ENCODE measurements around the gene TBKBP1.

- TF ChIP-seq CTCF (IDR thresholded peaks at IDR 0.05; ENCODE audit: extremely low read depth in 1 of 2, insufficient read depth in 1 of 2, low read depth in 1 of 2, low read length in 2 of 2) (no peak), POLR2A (IDR thresholded peaks at IDR 0.05; ENCODE audit: low read depth, low read length) (no peak), EZH2 (IDR thresholded peaks at IDR 0.05; ENCODE audit: borderline replicate concordance, low read depth, low read length, severe bottlenecking) (no peak), POLR2AphosphoS5 (IDR thresholded peaks at IDR 0.05; ENCODE audit: insufficient read depth, low read depth, low read length) (no peak), MAX (IDR thresholded peaks at IDR 0.05; ENCODE audit: insufficient read depth, insufficient read length) (no peak), FOS (IDR thresholded peaks at IDR 0.05; ENCODE audit: borderline replicate concordance, insufficient read depth, low read length) (no peak), GATA2 (IDR thresholded peaks at IDR 0.05; ENCODE audit: insufficient read depth, insufficient read length, low read depth, low read length) (no peak), MYC (IDR thresholded peaks at IDR 0.05; ENCODE audit: low read depth, low read length) (no peak), JUN (IDR thresholded peaks at IDR 0.05; ENCODE audit: borderline replicate concordance, insufficient read depth, insufficient read length, low read depth) (no peak)
These were observed 5.5 kb downstream of the TBKBP1 start for GRCh38 chr17:47699536-47699840.
